ENCODE data around the gene TMEM222.

TMEM222 gene

DNA sequence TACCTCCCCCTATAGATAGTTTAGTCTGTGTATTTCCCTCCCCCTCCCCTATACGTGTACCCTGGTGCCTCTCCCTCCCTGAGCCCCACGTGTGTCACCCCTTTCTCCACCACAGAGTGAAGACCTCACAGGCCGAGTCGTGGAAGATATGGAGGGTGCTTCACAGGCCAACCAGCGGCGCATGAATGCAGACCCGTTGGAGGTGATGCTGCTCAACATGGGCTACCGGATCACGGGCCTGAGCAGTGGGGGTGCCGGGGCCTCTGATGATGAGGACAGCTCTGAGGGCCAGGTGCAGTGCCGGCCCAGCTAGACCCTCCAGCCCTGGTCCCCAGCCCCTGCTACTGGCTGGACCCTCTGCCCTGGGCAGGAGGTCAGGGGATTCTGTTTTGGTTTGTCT, 15.9 kb upstream of the TMEM222 start:
- DNase-seq (ENCODE audit: low read depth in 2 of 3, low spot score in 1 of 3): no peak

DNA sequence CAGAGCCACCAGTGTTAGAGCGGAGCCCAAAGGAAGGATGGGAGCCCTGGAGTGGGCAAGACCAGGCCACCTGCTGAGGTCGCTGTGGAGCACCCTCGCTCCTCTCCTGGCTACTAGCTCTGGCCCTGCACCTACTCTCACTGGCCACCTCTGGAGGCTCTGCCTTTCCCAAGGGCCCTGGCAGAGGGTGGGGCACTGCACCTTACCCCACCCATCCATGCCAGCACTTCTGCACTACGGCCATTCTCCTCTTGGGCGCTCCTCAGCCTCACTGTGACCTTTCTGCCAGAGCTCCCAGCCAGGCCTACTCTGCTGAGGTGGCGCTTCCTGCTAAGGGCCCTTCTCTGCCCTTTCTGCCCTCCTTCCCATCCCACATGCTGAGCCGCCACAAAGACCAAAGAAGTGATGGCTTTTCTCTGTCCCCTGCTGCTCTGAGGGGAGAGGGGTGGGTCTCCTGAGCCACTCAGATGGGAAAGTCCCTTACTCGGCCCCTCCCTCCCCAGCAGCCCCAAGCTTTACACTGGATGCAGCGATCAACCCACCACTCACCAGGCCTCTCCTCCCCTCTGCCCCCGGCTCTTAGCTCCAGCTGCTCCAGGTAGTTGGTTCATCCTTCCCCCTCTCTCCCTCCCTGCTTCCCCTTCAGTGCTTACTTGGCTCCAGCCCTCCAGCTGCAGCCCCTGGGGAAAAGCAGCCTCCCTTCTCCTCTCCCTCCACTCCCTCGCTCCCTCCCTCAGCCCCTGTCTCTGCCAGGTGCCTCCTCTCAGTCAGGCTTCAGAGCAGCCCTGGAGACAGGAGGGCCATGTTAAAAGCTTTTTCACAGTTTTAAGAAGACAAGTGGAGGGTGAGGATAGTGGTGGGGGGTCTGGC, 14.8 kb upstream of the TMEM222 start:
- DNase-seq (ENCODE audit: low read depth in 2 of 3, low spot score in 1 of 3): no peak

DNA sequence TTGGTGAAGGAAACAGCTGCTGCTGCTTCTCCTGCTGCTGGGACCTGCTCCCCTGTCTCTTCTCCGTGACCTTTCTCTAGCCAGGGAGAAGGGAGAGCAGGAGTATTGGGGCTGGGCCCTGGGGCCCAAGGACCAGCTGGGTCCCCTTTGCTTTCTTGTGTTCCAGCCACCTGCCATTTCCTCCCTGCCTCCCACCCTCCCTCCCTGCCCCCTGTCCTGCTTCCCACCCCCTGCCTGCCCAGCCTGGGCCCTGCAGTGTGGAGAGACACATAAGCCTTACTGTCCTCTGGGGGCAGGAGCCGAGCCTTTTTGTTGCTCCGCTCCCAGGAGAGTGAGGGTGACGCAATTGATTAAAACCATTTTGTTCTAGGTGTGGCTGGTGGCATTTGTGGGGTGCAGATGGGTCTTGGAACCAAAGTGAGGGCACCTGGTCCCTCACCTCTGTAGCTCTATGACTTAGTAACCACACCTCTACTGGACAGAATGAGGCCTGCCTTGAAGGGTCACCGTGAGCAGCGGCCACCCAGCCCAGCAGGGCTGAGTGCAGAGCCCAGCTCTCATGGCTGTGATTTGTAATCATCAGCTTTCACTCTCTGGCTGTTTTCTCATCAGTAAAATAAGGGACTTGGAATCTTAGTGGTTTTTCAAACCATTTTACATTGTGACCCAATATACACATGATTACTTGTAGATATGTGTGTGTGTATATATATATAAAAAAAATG, 13.9 kb upstream of the TMEM222 start:
- DNase-seq (ENCODE audit: low read depth in 2 of 3, low spot score in 1 of 3): no peak

DNA sequence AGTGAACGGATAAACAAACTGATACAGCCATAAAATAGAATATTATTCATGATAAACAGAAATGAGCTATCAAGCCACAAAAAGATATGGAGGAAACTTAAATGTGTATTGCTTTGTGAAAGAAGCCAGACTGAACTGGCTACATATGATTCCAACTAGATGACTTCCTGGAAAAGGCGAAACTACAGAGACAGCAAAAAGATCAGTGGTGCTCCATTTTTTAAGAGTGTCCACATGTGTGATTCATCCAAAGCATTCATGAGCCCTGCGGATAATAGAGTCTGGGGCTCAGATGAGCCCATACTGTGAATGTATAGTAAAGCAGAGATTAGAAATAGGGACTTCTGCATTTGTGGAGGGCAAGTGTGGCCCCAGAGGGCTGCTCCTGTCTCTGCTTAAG, 7.8 kb upstream of the TMEM222 start:
- no peak for DNase-seq (ENCODE audit: low read depth in 2 of 3, low spot score in 1 of 3)

DNA sequence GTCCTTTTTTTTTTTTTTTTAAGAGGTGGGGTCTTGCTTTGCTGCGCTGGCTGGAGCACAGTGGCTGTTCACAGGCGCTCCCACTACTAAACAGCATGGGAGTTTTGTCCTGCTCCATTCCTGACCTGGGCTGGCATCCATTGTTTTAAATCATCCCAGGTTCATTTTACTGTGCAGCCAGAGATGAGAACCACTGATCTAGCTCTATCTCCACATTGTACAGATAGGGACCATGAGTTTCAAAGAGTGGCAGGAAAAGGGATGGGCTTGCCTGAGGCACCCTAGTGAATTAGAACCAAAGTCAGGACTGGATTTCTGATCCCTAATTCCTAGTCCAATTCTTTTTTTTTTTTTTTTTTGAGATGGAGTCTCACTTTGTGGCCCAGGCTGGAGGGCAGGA, 7.2 kb upstream of the TMEM222 start:
- no peak for DNase-seq (ENCODE audit: low read depth in 2 of 3, low spot score in 1 of 3)

DNA sequence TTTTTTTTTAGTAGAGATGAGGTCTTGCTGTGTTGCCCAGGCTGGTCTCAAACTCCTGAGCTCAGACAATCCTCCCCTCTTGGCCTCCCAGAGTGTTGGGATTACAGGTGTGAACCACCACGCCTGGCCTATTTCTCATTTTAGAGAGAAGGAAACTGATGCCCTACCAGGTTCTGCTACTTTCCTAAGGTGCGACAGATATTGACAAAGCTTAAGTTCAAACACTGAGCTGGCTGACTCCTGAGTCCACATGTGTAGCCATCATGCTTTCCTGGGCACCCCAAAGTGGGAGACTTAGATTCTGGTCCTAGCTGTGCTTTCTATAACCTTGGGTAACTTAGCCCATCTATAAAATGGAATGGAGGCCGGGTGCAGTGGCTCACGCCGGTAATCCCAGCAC, 5.1 kb upstream of the TMEM222 start:
- no peak for DNase-seq (ENCODE audit: low read depth in 2 of 3, low spot score in 1 of 3)

DNA sequence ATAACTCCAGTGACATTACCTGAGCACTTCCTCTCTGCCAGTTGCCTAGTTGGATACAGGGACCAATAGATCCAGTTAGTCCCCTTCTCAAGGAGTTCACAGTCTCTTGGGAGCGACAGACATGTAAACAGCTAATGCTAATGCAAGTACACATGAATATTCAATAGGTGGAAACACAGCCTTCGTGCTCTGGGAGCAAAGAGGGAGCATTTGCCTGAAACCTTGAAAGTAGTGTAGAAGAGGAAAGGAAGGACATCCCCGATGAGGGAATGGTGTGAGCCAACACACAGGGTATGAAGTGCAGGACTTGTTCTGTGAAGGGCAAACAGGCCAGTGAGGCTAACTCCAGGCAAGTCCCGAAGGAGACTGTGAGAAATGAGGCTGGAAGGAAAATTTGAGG, 3.8 kb upstream of the TMEM222 start:
- DNase-seq (ENCODE audit: low read depth in 2 of 3, low spot score in 1 of 3): no peak

DNA sequence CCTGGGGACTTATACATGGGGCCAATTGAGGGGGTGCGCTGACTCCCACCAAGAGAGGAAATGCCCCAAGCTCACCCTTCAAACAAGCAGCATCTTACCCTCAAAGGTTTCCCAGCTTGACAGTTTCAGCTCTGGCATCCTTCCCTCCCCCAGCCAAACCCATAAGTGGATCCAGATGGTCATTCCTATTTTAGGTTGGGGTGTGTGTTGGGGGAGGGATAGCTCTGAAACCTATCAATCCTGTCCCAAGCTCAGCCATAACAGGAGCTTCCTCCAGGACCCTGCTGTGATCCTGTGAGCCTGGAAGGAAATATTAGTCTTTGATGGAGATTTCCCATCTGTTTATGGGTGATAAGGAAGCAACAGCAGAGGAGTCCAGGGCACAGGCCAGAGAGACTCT, 3.4 kb upstream of the TMEM222 start:
- DNase-seq (ENCODE audit: low read depth in 2 of 3, low spot score in 1 of 3): no peak

DNA sequence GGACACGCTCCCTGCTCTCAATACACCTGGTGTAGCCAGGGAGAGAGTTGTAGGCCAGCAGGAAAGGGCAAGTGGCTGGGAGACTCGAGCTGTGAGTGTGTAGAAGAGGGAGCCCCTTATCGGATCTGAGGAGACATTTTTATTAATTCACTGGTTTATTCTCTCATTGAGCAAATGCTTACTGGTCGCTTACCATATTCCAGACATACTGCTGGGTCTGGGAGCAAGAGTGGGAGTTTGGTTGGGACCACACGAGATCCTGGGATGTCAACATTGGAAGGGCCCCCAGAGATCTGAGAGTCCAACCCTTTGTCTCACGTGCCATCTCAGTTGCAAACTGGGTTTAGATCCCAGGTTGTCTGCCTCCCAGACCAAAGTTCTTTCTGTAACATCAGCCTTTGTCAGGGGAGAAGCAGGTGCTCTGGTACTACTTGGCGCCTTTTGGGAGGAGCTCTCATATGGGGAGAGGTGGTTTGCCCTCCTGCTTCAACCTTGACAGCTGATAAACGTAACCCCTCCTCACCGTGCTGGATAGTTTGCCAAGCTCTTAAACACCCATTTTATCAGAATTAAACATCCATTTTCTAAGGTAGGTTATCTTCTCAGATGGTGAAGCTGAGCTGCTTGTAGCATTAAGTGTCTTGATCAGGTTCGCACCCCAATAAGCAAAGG, 742 bp downstream of the TMEM222 start:
- no peak for DNase-seq (ENCODE audit: low read depth in 2 of 3, low spot score in 1 of 3)

DNA sequence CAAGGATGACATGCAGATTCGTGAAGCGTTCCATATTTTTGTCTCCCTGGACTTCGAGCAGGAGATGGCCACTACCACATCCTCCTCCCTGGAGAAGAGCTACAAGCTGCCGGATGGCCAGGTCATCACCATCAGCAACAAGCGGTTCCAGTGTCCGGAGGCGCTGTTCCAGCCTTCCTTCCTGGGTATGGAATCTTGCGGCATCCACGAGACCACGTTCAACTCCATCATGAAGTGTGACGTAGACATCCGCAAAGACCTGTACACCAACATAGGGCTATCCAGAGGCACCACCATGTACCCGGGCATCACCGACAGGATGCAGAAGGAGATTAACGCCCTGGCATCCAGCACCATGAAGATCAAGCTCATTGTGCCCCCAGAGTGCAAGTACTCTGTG, 3.3 kb downstream of the TMEM222 start:
- no peak for DNase-seq (ENCODE audit: low read depth in 2 of 3, low spot score in 1 of 3)

DNA sequence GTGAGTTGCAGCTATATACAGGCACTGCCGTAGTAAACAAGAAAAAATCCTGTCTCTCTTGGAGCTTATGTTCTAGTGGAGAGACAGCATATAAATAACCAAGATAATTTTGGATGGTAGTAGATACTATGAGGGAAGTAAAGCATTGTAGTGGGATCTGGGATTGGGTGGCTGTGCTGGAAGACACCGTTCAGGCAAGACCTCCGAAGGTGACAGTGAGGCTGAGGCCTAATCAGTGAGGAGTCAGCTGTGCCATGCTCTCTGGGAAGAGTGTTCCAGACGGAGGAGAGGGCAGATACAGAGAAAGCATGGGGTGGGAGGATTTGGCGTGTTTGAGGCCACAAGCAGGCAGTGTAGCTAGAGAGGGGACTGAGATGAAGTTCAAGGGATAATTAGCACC, 6.0 kb downstream of the TMEM222 start:
- DNase-seq (ENCODE audit: low read depth in 2 of 3, low spot score in 1 of 3): no peak

DNA sequence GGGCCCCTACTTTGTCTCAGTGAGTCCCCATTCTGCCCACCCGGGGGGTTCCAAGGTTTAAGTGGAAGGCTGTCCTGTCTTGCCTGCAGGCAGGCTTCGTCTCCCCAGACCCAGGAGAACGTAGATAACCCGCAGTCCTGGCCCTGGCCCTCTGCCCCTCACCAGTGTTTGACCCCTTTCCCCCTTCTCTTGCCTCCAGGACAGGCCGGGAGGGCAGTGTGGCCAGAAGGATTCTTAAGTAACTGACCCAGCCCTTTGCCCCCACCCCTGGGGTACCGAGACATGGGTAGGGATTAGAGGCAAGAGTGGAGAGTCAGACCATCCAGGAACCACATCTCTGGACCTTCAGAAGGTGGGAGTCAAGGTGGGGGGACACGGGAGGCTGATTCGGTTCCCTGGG, 8.8 kb downstream of the TMEM222 start:
- no peak for DNase-seq (ENCODE audit: low read depth in 2 of 3, low spot score in 1 of 3)

DNA sequence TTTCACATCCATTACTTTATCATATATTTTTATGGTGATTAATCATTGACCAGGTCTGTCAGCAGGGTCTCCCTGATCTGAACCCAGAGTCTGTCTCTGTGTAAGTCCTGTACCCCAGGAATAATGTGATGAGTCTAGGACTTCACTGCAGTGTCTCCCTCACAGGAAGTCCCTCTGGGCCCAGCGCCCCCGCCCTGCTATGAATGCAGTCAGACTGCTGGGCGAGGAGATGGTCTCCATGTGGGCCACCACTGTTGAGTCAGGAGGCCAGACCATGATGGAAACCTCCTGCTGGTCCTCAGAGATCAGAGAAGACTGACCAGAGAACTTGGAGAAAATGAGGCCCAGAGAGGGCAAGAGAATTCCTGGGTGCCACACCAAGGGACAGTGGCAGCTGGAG, 9.5 kb downstream of the TMEM222 start:
- DNase-seq (ENCODE audit: low read depth in 2 of 3, low spot score in 1 of 3): no peak

DNA sequence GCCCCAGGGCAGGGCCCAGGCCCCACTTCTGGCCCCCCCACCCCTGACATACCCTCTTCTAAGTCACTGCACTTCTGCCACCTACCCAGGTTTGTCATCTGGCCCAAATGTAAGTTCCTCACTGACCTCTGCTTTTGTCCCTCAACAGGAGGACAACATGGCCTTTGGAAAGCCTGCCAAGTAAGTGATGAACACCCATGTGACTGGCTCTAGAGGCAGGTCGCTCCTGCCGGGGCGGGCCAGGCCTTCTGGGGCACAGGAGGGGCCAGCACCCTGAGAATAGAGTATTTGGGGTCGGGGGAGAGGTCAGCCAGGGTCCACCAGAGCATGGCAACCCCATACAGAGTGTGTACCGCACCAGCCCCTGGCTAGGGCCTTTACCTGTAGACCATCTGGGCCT, 10.0 kb downstream of the TMEM222 start:
- DNase-seq (ENCODE audit: low read depth in 2 of 3, low spot score in 1 of 3): no peak

DNA sequence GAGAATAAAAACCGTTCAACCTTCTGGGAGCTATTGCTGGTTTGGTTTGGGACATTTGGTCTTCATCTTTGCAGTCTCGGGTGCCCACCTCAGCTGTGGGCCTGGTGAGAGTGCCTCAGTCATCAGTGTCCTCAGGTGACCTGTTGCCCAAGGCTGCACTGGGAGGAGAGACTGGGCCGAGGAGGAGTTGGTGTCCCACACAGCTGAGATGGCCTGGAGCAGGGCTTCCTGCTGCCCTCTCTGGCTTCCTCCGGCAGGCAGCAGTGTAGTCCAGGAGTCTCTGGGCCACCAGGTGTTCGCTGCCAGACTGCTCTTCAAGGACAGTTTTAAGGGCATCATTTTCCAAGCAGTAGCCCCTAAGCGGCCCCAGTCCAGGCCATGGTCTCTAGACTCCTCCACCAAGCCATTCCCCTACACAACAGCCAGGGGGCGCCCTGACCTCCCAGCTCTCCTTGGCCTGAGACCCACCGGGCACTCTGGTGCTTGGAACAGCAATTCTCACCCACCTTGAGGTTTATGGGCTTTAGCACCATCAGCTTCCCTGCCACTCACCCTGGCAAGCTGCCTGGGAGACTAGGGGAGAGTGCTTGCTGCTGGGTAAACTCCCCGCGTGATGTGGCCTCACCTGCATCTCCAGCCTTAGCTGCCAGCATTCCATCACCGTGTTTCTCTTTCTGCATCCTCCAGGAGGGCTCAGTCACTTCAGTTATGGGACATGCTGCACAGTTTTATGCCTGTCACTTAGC, 10.7 kb downstream of the TMEM222 start:
- DNase-seq (ENCODE audit: low read depth in 2 of 3, low spot score in 1 of 3): peak in 2 of 3 donors; percentile 38 to 39

DNA sequence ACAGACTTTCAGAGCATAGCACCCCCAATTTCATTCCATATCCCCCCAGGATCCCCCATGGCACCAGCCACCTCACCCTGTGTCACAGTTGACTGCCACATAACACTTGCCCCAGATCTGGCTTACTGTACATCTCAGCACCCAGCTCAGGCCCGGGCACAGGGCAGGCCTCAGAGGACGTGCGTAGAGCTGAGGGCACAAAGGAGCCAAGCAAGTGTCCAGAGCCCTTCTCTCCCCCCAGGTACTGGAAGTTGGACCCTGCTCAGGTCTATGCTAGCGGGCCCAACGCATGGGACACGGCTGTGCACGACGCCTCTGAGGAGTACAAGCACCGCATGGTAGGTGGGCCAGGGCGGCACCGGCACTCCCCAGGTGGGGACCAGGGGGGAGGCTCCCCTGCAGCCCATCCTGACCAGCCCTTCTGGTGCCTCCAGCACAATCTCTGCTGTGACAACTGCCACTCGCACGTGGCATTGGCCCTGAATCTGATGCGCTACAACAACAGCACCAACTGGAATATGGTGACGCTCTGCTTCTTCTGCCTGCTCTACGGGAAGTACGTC, 11.8 kb downstream of the TMEM222 start:
- DNase-seq (ENCODE audit: low read depth in 2 of 3, low spot score in 1 of 3): no peak

DNA sequence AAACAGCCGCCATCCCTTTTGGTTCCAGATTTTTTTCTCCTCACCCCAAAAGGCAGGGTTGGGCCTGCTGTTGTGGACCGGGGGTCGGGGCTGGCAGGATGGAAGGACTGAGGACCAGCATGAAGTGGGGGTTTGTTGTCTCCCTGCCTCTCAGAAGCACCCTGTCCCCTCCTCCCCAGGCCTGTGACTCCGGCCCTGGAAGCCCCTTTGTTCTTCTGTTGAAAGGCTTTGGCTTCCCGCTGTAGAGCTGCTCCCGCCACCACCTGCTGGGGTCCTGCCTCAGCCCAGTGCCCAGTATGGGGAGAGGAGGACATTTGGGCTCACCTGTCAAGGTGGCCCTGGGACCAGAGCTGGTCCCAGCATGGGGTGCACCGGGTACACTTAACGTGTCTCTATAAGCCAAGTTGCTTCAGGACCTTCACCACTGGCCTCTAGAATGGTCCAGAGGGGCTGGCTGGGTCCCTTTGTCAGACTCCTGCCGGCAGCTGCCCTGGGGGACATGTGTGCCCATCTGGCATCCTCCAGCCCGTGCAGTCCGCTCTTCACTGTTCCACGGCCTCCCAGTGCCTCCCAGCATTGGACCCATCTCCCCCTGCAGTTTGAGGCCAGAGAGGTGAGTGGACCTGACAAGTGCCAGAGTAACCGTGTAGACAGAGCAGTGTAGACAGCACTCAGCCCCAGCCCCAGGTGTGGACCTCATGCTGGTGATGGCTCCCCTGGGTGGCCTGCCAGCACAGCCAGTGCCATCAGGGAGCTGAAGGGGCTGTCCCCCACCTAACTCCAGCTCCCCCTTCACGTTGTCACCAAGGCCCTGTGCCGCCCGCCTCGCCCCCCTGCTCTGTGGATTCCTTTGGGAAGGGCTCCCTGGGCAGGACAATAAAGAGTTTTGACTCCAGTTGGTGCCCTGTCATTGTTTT, 13.8 kb downstream of the TMEM222 start:
- DNase-seq (ENCODE audit: low read depth in 2 of 3, low spot score in 1 of 3): no peak

DNA sequence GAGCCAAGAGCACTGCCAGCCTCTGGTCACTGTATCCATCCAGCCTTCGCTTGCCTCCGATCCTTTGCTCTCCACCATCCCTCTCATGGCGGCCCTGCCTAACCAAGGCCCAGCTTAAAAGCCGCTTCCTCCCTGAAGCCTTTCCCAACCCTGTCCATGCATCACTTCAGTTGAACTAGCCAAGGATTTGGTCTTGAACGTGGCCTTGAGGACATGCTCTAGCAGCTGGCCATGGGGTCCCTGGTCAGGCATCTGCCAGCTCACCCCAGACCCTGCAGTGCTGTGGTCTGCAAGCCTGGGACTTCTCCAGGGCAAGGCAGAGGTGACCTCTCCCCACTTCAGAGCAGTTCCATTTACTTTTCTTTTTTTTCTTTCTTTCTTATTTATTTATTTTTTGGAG, 14.8 kb downstream of the TMEM222 start:
- DNase-seq (ENCODE audit: low read depth in 2 of 3, low spot score in 1 of 3): no peak

DNA sequence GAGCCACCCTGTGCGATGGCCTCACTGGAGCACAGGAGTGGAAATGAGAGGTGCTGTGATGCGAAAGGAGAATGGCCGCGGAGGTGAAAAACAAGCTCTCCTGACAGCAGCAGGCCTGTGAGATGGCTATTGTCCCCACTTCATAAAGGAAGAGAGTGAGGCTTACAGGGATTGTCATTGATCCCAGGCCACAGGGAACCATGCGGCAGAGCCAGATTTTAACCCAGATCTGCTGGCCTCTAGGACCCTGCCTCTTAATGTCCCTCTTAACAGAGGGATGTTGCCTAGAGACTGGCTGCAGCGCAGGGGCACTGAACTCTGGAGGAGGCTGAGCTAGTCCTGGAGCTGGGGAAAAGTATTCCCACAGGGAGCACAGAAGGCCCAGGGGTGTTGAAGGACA, 16.8 kb downstream of the TMEM222 start:
- DNase-seq (ENCODE audit: low read depth in 2 of 3, low spot score in 1 of 3): no peak

DNA sequence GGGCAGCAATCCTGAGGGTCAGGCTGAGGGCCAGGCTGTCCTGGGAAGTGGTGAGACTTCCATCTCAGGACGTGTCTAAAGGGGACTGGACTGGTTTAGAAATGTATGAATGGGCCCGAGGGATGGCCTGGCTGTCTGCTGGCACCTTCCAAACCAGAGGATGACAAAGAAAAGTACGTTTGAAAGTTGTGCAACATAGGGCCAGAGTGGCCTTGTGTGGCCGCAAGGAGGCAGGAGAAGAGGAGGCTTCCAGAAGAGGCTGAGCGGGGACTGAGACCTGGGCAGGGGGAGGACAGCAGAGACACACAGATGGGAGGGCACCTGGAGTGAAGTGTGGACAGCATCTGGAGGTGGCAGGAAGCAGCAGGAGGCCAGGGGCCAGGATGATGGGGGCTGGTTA, 17.2 kb downstream of the TMEM222 start:
- DNase-seq (ENCODE audit: low read depth in 2 of 3, low spot score in 1 of 3): no peak

All from stimulated activated CD4-positive, alpha-beta T cell treated with anti-CD3 and anti-CD28 coated beads, Interleukin-12 subunit alpha, Interleukin-12 subunit beta, amount 100 ng/mL, for 48 hours (primary cell).